Measurements from ENCODE around the gene ITPK1.
"Not testable (repeated sequence)": the region's sequence is repeated elsewhere in the genome, so short reads cannot be mapped to it uniquely, and the experiment has no call there.

ITPK1 gene

GRCh38 chr14:93110856-93111419 lies 4.8 kb downstream of the ITPK1 start:
- TF ChIP-seq FOXP2 (optimal IDR thresholded peaks at IDR 0.05; ENCODE audit: control extremely low read depth, extremely low read length, insufficient read depth), result no peak
- TF ChIP-seq EZH2 (IDR thresholded peaks at IDR 0.05), result no peak
- no peak for TF ChIP-seq POLR2AphosphoS5 (IDR thresholded peaks at IDR 0.05; ENCODE audit: borderline replicate concordance, low read depth, low read length)
- no peaks in the 10 kb centered on the region for H3K36me3 ChIP-seq (ENCODE audit: insufficient read depth, low read length)
- no peaks in the 10 kb centered on the region for H3K9me3 ChIP-seq (ENCODE audit: low read depth, low read length)
- no peak for DNase-seq (ENCODE audit: low read depth, low spot score)
- no peak overlapping the region for H3K27ac ChIP-seq
- no peak overlapping the region for H3K4me3 ChIP-seq
- H3K9ac ChIP-seq (ENCODE audit: insufficient read length), result no peak overlapping the region

- Histone ChIP-seq H3K27ac (no peak overlapping the region), H3K9me3 (ENCODE audit: low read depth, low read length) (no peaks in the 10 kb centered on the region), H3K9ac (ENCODE audit: insufficient read length) (no peak overlapping the region), H3K4me3 (no peak overlapping the region), H3K36me3 (ENCODE audit: insufficient read depth, low read length) (no peaks in the 10 kb centered on the region)
- no peak for DNase-seq (ENCODE audit: low read depth, low spot score)
- TF ChIP-seq EZH2 (IDR thresholded peaks at IDR 0.05) (no peak), FOXP2 (optimal IDR thresholded peaks at IDR 0.05; ENCODE audit: control extremely low read depth, extremely low read length, insufficient read depth) (no peak)
These were observed 5.9 kb downstream of the ITPK1 start for GRCh38 chr14:93109572-93110481.

- Histone ChIP-seq H3K27ac (no peak overlapping the region), H3K4me3 (no peak overlapping the region), H3K9me3 (ENCODE audit: low read depth, low read length) (no peaks in the 10 kb centered on the region), H3K36me3 (ENCODE audit: insufficient read depth, low read length) (no peaks in the 10 kb centered on the region), H3K9ac (ENCODE audit: insufficient read length) (no peak overlapping the region)
- DNase-seq (ENCODE audit: low read depth, low spot score), result no peak
- TF ChIP-seq POLR2AphosphoS5 (IDR thresholded peaks at IDR 0.05; ENCODE audit: borderline replicate concordance, low read depth, low read length), result no peak
- TF ChIP-seq EZH2 (IDR thresholded peaks at IDR 0.05), result no peak
- TF ChIP-seq FOXP2 (optimal IDR thresholded peaks at IDR 0.05; ENCODE audit: control extremely low read depth, extremely low read length, insufficient read depth), result no peak
These were observed 7.6 kb downstream of the ITPK1 start for GRCh38 chr14:93108105-93108504.

GRCh38 chr14:93107453-93107852 lies 8.3 kb downstream of the ITPK1 start:
- TF ChIP-seq EZH2 (IDR thresholded peaks at IDR 0.05) (no peak), FOXP2 (optimal IDR thresholded peaks at IDR 0.05; ENCODE audit: control extremely low read depth, extremely low read length, insufficient read depth) (no peak), POLR2AphosphoS5 (IDR thresholded peaks at IDR 0.05; ENCODE audit: borderline replicate concordance, low read depth, low read length) (no peak)
- no peak for DNase-seq (ENCODE audit: low read depth, low spot score)
- H3K9ac ChIP-seq (ENCODE audit: insufficient read length), result no peak overlapping the region
- H3K4me3 ChIP-seq, result no peak overlapping the region
- no peaks in the 10 kb centered on the region for H3K9me3 ChIP-seq (ENCODE audit: low read depth, low read length)
- no peak overlapping the region for H3K27ac ChIP-seq
- no peaks in the 10 kb centered on the region for H3K36me3 ChIP-seq (ENCODE audit: insufficient read depth, low read length)

- Histone ChIP-seq H3K36me3 (ENCODE audit: insufficient read depth, low read length) (no peaks in the 10 kb centered on the region), H3K4me3 (no peak overlapping the region), H3K9me3 (ENCODE audit: low read depth, low read length) (no peaks in the 10 kb centered on the region), H3K27ac (no peak overlapping the region), H3K9ac (ENCODE audit: insufficient read length) (no peak overlapping the region)
- no peak for TF ChIP-seq EZH2 (IDR thresholded peaks at IDR 0.05)
- TF ChIP-seq FOXP2 (optimal IDR thresholded peaks at IDR 0.05; ENCODE audit: control extremely low read depth, extremely low read length, insufficient read depth), result no peak
- TF ChIP-seq POLR2AphosphoS5 (IDR thresholded peaks at IDR 0.05; ENCODE audit: borderline replicate concordance, low read depth, low read length), result no peak
- DNase-seq (ENCODE audit: low read depth, low spot score), result no peak
These were observed 9.1 kb downstream of the ITPK1 start for GRCh38 chr14:93106541-93107156.

- not testable (repeated sequence) for H3K9ac ChIP-seq (ENCODE audit: insufficient read length); H3K27ac ChIP-seq; H3K4me3 ChIP-seq; H3K36me3 ChIP-seq (ENCODE audit: insufficient read depth, low read length); H3K9me3 ChIP-seq (ENCODE audit: low read depth, low read length); DNase-seq (ENCODE audit: low read depth, low spot score)
These were observed 9.9 kb downstream of the ITPK1 start for GRCh38 chr14:93105856-93106255.

- H3K4me3 ChIP-seq, result no peak overlapping the region
- no peaks in the 10 kb centered on the region for H3K9me3 ChIP-seq (ENCODE audit: low read depth, low read length)
- no peak overlapping the region for H3K27ac ChIP-seq
- TF ChIP-seq POLR2AphosphoS5 (IDR thresholded peaks at IDR 0.05; ENCODE audit: borderline replicate concordance, low read depth, low read length) (no peak), FOXP2 (optimal IDR thresholded peaks at IDR 0.05; ENCODE audit: control extremely low read depth, extremely low read length, insufficient read depth) (no peak), EZH2 (IDR thresholded peaks at IDR 0.05) (no peak)
- H3K9ac ChIP-seq (ENCODE audit: insufficient read length), result no peak overlapping the region
- DNase-seq (ENCODE audit: low read depth, low spot score), result no peak
- H3K36me3 ChIP-seq (ENCODE audit: insufficient read depth, low read length), result no peaks in the 10 kb centered on the region
These were observed 10.4 kb downstream of the ITPK1 start for GRCh38 chr14:93105362-93105761.

GRCh38 chr14:93104961-93105360 lies 10.8 kb downstream of the ITPK1 start:
- DNase-seq (ENCODE audit: low read depth, low spot score), result no peak
- H3K36me3 ChIP-seq (ENCODE audit: insufficient read depth, low read length), result no peaks in the 10 kb centered on the region
- H3K9ac ChIP-seq (ENCODE audit: insufficient read length), result no peak overlapping the region
- H3K9me3 ChIP-seq (ENCODE audit: low read depth, low read length), result no peaks in the 10 kb centered on the region
- no peak overlapping the region for H3K4me3 ChIP-seq
- TF ChIP-seq POLR2AphosphoS5 (IDR thresholded peaks at IDR 0.05; ENCODE audit: borderline replicate concordance, low read depth, low read length), result no peak
- no peak for TF ChIP-seq EZH2 (IDR thresholded peaks at IDR 0.05)
- TF ChIP-seq FOXP2 (optimal IDR thresholded peaks at IDR 0.05; ENCODE audit: control extremely low read depth, extremely low read length, insufficient read depth), result no peak
- H3K27ac ChIP-seq, result no peak overlapping the region

Data from SK-N-MC (cell line).